Suprapubic skin (tissue), 4 donors: ENCODE measurements around the gene SERPINA9.

ENCODE experiments used
- CTCF ChIP-seq, 2 donors: fragments of 200-600 bp in 1 of 2; fragments of 450-650 bp in 1 of 2; sonication (generic) in 1 of 2; IDR thresholded peaks; one replicate each; pipeline ENCODE4 v1.5.1; 2016 to 2019; ENCODE audit warnings: antibody characterized with exemption in 2 of 2, mild to moderate bottlenecking in 1 of 2, moderate library complexity in 1 of 2
- EP300 ChIP-seq: sonication (generic); formaldehyde crosslinking; IDR thresholded peaks from one replicate; pipeline ENCODE4 v1.6.1; 2017; ENCODE audit warnings: antibody characterized with exemption
- POLR2A ChIP-seq, 2 donors: fragments of 450-650 bp; IDR thresholded peaks; one replicate each; pipeline ENCODE4 v1.6.1; 2017; ENCODE audit warnings: antibody characterized with exemption in 2 of 2, mild to moderate bottlenecking in 2 of 2, moderate library complexity in 2 of 2
- POLR2AphosphoS5 ChIP-seq, 3 donors: sonication (generic); formaldehyde crosslinking; IDR thresholded peaks; one replicate each; pipeline ENCODE4 v1.6.1; 2017; ENCODE audit warnings: antibody characterized with exemption in 3 of 3

GRCh38 chr14:94451091-94451771, 24.8 kb downstream of the SERPINA9 start:
- TF ChIP-seq CTCF (IDR thresholded peaks at IDR 0.05), result no peak
- no peak for TF ChIP-seq POLR2AphosphoS5 (IDR thresholded peaks at IDR 0.05)
- TF ChIP-seq POLR2A (IDR thresholded peaks at IDR 0.05), result no peak
- no peak for TF ChIP-seq EP300
